Measurements from ENCODE around the gene MOCS1.
"Not testable (repeated sequence)": the region's sequence is repeated elsewhere in the genome, so short reads cannot be mapped to it uniquely, and the experiment has no call there.

The MOCS1 gene

DNA sequence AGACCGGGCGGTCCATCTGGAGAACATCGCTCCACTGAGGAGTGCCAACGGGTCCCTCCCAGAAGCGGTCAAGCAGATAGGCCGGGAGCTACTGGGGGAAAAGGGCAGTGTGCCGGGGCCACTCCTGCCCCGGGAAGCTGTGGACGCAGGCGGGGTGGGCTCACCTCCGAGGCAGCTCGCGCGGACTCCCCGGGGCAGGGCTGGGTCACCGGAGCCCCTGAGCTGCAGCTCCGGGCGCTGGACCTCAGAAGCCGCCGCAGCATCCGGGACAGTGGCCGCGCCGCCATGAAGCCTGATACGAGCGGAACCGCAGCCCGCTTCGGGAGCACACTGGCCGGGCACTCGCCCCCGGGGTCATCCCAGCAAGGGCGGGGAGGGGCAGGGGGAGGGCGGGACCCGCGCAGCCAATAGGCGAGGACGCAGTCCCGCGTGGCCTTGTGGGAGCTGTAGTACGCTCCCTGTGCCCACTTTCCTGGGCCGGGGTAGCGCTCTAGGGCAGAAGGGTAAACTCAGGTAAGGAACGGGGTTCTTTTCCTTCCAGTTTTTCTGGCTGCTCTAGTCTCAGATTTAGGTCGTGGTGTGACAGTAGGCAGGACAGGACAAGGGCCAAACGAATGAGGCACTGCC, at the start of gene MOCS1:
Gene MOCS1, minus strand, starts transcription at position 332 of the 627 bp plus-strand sequence. Its CDS starts 45 bp downstream, at position 287.
- DNase-seq (ENCODE audit: insufficient read length, low spot score) (peak; percentile 79), FAIRE-seq (peak; percentile 90)

DNA sequence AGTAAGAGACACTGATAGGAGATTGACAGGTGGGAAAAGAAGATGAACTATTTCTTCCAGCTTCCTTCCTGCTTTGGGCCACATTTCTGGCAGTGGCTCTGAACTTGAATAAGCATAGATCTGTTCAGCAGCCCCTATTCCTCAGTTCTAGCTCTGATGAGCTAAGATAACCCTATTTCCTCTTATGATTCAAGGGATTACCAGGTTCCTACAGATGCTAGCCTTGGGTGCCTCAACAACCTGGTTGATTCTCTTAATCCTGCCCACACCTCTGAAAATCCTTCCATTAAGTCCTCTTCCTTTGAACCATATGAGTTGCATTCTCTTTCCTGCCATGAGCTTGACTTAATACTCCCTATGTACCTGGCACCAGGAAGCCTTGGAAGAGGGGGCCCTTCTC, 49.8 kb upstream of the MOCS1 start:
- FAIRE-seq, result no peak
- no peak for DNase-seq (ENCODE audit: insufficient read length, low spot score)

DNA sequence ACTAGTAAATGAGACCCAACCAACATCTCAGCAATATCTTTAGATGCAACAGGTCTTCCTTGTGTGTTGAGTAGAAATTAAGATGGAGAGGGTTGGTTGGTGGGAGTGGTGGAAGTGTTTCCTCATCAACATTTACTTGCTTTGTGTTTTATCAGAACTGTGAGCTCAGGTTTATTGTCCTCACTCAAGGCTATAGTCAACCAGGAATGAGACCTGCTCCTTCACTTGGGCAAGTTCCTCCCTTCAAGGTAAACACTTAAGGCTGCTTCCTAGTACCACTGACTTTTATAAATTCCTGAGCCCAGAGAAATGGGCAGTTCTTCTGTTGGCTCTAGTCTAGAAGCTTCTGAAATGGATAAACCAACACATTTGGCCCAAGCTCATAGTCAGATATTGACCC, 48.9 kb upstream of the MOCS1 start:
- DNase-seq (ENCODE audit: insufficient read length, low spot score) (no peak), FAIRE-seq (no peak)

DNA sequence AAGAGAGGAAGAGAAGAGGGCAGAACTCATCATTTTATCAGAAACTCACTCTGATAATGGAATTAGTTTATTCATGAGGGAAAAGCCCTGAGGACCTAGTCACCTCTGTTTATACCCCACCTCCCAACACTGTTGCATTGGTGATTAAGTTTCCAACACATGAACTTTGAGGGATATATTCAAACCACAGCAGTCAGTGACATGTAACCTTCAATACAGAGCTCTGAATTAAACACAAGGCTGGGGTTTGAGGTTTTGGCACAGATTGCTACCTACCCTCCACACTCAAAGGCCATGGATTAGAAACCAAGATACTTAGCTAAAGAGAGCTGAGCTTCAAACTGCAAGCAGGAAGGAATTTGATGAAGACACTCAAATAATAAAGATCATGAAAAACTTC, 48.5 kb upstream of the MOCS1 start:
- no peak for DNase-seq (ENCODE audit: insufficient read length, low spot score)
- FAIRE-seq, result no peak

DNA sequence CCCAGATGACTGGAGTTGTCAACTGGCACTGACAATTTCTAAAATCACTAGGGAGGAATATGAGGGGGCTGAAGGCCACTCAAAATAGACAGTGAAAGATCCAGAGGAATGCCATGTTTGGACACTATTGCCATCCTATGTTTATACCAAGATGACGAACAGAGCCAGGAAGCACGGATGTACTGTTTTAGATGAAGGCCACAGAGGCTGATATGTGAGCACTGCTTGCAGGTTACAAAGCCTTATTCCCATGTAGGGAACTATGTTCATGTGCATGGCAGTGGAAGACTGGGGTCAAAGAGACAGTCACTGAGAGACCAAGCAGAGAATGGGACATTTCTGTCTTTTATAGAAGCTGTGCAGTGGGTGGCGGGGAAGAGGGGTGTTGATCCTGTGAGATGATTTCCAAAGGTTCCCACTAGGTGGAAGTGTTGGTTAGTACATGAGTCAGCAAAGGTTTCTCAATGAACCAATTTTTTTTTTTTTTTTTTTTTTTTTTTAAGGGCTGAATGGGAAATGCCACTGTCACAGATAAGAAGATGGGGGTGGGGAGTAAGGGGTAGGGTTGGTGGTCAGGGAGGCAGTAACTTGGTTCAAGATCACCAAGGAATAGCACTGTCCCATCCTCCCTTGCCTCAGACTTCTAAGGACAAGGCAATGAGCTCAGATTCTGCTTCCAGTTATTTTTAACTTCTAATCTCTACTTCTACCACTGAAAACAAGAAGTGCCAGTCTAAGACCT, 46.7 kb upstream of the MOCS1 start:
- no peak for FAIRE-seq
- DNase-seq (ENCODE audit: insufficient read length, low spot score), result peak; percentile 43

DNA sequence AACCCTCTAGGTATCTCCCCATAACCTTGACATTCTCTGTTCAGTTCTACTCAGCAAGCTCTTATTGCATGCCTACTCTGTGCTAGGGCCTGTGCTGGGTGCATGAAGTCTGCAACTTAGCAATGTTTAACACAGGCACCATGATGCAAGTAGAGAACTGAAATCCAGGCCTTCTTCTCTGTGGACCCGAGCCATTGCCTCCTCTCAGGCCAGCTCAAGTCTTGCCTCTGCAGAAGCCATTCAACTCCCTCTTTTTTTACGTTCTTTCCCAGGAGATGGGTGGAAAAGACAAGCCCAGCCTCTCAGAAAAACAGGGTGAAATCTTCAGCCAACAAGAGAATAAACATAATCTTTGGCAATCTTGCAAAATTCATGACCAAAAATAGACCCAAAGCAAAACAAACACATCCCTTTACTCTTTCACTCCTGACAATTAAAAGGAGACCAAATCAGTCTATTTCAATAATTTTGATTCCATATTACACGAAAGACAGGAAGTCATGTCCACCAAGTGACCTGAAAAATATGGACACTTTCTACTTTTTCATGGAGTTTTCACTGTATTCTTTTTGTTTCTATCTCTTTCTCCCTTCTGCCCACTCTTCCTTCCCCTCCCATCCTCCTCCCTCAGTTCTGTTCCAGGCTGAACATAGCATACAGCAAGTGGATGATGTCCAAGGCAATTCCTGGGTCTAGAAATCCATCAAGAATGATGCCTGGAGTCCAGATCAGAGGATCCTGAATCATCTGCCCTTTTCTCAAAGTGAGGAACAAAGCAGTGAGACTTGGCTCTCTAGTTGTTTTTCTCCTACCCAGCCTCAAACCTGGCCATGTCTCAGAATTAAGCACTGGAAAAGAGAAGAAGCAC, 45.4 kb upstream of the MOCS1 start:
- DNase-seq (ENCODE audit: insufficient read length, low spot score), result no peak
- FAIRE-seq, result no peak

DNA sequence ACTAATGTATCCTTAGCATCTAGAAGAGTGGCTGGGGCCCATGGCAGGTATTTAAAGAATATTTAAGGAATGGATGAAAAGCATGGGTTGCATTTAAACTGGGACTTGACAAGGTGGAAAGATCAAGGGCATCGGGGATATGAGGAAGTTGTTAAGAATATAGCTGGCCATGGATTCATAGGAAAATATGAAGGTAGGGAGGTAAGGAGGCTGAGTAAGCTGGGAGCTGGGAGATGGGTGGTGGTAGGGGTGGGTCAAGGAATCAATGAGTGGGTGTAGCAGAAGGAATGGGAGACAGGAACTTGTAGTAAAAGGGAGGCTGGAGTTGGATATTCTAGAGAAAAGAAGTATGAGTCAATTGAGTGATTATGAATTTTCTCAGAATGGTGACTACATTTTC, 44.0 kb upstream of the MOCS1 start:
- no peak for FAIRE-seq
- no peak for DNase-seq (ENCODE audit: insufficient read length, low spot score)

DNA sequence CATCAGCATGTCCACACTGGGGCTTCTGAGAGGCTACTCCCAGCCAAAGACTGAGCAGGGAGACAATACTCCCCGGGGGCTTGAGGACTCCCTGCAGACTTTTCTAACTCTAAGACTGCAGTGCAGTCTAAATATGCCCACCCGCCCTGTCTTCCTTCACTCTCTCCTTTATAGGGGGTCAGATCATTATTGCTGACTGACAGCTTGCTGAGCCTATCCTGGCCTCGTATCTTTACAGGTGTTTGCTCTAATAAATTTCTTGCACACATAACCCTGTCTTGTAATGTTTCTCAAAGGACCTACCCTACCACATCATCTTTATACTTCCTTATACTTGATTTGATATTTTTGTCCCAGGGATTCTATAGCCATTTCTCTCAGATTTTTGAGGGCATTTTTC, 39.4 kb upstream of the MOCS1 start:
- FAIRE-seq (no peak), DNase-seq (ENCODE audit: insufficient read length, low spot score) (no peak)

DNA sequence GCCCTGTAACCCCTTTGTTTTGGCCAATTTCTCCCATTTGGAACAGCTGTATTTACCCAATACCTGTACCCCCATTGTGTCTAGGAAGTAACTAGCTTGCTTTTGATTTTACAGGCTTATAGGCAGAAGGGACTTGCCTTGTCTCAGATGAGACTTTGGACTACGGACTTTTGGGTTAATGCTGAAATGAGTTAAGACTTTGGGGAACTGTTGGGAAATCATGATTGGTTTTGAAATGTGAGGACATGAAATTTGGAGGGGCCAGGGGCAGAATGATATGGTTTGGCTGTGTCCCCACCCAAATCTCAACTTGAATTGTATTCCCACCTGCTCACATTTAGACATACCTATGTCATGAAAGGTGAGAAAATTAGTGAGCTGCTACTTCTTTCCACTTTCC, 38.5 kb upstream of the MOCS1 start:
- not testable (repeated sequence) for FAIRE-seq; DNase-seq (ENCODE audit: insufficient read length, low spot score)

DNA sequence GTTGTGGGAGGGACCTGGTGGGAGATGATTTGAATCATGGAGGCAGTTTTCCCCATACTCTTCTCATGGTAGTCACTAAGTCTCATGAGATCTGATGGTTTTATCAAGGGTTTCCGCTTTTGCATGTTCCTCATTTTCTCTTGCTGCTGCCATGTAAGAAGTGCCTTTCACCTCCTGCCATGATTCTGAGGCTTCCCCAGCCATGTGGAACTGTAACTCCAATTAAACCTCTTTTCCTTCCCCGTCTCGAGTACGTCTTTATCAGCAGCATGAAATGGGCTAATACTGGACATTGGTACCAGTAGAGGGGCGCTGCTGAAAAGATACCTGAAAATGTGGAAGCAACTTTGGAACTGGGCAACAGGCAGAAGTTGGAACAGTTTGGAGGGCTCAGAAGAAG, 36.9 kb upstream of the MOCS1 start:
- not testable (repeated sequence) for FAIRE-seq; DNase-seq (ENCODE audit: insufficient read length, low spot score)

DNA sequence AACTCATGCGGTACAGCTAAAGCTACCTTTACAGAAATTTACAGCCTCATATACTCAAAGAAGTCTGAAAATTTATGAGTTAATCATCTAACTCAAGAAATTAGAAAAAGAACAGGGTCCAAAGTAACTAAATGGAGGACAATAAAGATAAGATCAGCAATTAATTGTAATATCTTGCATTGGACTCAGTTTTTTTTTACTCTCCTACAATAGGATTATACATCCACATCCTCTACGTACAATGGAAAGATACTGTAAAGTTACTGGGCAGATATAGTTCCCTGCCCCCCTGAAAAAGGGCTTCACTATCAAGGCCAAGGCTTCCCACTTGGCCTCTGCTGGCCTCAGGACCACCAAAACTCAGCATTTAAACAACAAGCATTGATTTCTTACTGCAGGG, 31.5 kb upstream of the MOCS1 start:
- no peak for FAIRE-seq
- no peak for DNase-seq (ENCODE audit: insufficient read length, low spot score)

DNA sequence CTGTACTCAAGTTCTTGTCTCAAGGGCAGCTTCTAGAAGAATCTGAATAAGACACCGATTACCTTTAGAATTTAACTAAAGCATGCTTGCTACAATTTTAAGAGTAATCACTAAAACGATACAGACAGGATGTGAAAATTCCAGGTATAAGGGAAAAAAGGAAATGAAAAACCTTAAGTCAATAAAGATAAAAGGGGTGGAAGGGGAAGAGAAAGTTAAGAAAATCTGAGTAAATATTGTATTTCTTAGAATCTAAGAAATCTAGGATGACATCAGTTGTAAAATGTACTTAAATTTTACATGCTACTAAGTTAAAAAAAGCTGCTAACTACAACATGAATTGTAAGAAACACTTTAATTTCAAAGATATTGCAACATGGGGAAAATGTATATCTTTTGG, 30.3 kb upstream of the MOCS1 start:
- FAIRE-seq (no peak), DNase-seq (ENCODE audit: insufficient read length, low spot score) (no peak)

DNA sequence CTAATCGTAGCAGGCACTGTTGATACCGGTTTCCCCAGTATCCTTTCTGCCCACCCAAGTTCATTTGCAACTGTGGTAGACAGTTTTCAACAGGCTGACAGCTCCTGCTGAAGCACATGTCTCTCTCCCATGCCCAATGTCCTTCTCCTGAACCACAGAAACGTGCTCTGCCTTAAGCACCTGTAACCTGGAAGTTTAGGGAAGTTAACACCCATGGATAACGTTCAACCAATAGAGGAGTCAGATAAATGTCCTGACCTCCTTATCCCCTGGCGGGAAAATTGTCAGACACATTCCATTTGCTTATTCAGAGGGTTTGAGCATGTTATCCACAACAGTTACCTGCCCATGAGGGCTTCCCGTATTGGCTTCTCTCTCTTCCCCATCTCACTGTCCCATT, 29.8 kb upstream of the MOCS1 start:
- DNase-seq (ENCODE audit: insufficient read length, low spot score), result no peak
- FAIRE-seq, result no peak

DNA sequence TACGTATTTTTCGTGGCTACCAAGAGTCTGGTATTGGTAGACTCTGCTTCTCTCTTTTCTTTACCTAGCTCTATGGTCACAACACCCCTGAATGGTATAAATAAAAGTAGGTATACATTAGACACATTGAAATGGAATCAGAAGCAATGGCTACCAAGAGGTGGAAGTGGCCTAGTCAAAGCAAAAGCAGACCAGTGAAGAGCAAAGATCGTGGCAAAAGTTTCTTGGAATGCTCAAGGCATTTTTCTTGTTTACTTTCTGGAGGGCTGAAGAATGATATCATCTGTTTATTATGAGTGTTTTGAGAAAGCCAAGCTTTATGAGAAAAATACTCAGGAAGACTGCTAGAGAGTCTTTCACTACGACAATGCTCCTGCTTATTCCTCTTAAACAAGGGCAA, 28.6 kb upstream of the MOCS1 start:
- no peak for FAIRE-seq
- DNase-seq (ENCODE audit: insufficient read length, low spot score), result no peak

DNA sequence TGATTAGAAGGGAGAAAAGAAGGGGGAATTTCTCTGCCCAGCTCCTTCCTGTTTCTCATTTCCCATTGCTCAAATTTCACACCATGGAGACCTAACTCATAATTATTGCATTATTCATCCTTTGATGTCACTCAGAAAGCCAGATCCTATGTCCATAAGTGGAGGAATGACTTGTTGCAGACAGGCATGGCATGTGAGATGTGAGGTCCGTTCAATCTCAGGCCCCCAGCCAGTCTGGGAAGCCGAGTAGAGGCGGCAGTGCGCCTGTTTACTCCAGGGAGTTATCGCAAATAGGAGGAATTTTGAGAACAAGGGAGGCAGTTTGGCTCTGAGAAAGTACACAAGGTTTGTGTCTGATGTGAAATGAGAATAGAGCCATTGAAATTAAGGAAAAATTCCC, 26.9 kb upstream of the MOCS1 start:
- FAIRE-seq (no peak), DNase-seq (ENCODE audit: insufficient read length, low spot score) (peak; percentile 9)

DNA sequence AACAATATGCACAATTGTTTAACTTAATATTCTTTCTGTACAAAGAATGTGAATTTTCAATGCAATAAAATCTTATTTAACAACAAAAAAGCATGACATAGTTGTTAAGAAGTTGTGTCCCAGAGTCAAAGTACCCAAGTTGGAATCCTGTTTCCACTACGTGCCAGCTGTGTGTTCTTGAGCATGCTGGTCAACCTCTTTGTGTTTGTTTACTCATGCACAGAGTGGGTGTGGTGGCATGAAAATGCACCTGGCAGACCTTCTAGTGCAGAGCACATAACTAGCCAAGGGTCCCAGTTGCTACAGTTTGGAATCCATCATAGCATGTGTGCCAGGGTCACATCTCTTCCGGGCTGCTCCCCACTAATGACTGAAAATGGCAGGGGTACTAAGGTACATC, 24.7 kb upstream of the MOCS1 start:
- DNase-seq (ENCODE audit: insufficient read length, low spot score) (no peak), FAIRE-seq (no peak)

DNA sequence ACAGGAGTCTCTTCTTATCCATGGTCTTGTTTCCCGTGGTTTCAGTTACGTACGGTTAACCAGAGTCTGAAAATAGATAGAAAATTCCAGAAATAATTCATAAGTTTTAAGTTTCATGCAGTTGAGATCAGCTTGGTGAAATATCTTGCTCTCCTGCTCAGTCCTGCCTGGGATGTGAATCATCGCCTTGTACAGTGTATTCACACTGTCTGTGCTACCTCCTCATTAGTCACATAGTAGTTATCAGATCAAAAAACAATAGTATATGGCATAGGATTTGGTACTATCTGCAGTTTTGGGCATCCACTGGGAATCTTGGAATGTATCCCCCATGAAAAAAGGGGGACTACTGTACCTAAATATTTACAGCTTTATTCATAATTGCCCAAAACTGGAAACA, 22.7 kb upstream of the MOCS1 start:
- FAIRE-seq, result peak; percentile 67
- DNase-seq (ENCODE audit: insufficient read length, low spot score), result no peak

DNA sequence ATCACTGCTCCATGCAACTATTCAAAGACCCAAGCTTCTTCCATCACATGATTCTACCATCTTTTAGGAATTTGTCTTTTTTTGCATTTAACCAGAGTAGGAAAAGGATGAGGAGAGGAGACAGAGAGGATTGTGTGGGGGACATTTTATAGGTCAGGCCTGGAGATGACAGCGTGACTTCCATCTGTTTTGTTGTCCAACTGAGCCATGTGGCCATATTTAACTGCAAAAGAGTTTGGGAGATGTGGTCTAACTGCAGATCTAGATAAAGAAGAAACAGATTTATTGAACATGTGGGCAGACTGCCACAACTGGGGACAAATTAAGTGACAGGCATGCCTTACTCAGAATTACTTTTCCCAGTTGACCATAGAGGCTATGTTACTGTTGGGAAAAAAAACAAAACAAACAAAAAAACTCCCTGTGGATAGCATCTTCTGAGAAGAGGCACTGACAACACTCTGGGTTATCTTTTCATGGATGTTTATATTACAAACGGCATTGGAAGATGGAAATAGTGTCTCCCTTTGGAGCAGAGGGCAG, 18.9 kb upstream of the MOCS1 start:
- no peak for FAIRE-seq
- DNase-seq (ENCODE audit: insufficient read length, low spot score), result no peak

DNA sequence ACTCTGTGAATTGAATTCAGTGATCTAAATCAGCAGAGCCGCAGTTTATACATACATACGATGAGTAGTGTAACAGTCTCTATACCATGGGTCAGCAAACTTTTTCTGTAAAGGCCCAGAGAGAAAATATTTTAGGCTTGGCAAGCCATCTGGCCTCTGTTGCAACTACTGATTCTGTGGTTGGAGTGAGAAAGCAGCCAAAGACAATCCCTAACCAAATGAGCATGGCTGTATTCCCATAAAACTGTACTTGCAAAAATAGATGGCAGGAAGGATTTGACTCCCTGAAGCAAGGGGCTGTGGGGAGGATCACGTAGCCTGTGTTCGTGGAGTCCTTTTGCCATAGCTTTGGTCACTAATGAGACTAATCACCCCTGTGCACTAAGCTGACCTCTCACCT, 17.9 kb upstream of the MOCS1 start:
- no peak for DNase-seq (ENCODE audit: insufficient read length, low spot score)
- no peak for FAIRE-seq

DNA sequence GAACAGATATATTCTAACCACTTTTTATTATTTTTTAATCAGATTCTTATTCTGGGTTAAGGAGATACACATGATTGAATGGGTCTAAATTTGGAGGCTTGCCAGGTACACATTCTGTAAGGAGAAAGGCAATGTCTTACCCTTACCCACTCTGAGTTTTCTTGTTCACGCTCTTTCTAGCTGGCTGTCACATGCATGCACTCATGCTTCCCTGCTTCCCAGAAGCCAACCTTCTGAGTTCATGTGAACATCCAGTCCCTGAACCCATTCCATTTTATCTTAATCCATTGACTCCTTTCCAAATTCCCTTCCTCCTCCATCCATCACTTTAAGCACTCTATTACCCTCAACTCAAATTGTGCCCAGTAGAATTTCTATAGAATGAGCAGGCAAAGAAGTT, 17.5 kb upstream of the MOCS1 start:
- FAIRE-seq (no peak), DNase-seq (ENCODE audit: insufficient read length, low spot score) (no peak)

DNA sequence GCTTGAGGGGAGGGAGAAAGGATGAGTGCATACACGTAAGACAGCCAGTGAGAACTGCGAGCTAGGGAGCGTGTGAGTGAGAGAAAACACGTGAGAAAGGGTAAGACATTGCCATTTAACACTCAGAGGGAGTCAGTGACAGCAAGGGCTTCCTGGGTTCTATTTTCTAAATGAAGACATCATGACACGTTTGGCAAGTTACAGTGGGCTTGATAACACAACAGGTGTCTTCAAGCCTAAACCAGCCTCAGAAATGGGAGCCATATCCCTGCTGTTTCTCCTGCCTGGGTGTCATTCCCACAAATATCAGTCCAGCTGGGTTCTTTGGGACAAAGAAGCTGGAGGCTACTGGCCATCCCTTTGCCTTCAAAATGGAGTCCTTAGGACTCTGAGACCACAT, 16.9 kb upstream of the MOCS1 start:
- FAIRE-seq, result no peak
- no peak for DNase-seq (ENCODE audit: insufficient read length, low spot score)
